Psoas muscle (tissue), 8 donors: ENCODE measurements around the gene PLXNA4. TPM values are rescaled to one million over a fixed set of nuclear protein-coding genes. Genes with fewer than 3 reads are reported as not detected.
A peak's percentile ranks its signal among the peaks of the same experiment; 100 is the strongest.

Experiments
- ATAC-seq, 4 donors: fragments of 200-7000 bp; cut with Tn5 transposase; one replicate each; pipeline ENCODE4 v1.9.1; 2020; ENCODE audit warnings: moderate library complexity in 3 of 4, mild to moderate bottlenecking in 2 of 4
- DNase-seq, 2 donors: peaks; one replicate each; pipeline ENCODE4 v3.0.0-alpha.2; 2020
- H3K27ac ChIP-seq: fragments of 200-600 bp; one replicate; pipeline ENCODE4 v1.8.0; 2022
- H3K27me3 ChIP-seq, 3 donors: fragments of 200-600 bp in 1 of 3; one replicate each; pipeline versions ENCODE4 v1.6.1 to v1.8.0; 2013 to 2022; ENCODE audit warnings: low read length in 2 of 3, mild to moderate bottlenecking in 2 of 3, moderate library complexity in 1 of 3; ENCODE audit not compliant: insufficient read depth in 3 of 3
- H3K36me3 ChIP-seq, 2 donors: fragments of 200-600 bp in 1 of 2; one replicate each; pipeline versions ENCODE4 v1.6.1 to v1.8.0; 2013 to 2022; ENCODE audit warnings: low read depth in 1 of 2, mild to moderate bottlenecking in 1 of 2, moderate library complexity in 1 of 2; ENCODE audit not compliant: insufficient read depth in 1 of 2
- H3K4me1 ChIP-seq: fragments of 200-600 bp; one replicate; pipeline ENCODE4 v1.8.0; 2022
- H3K4me3 ChIP-seq: fragments of 200-600 bp; one replicate; pipeline ENCODE4 v1.8.0; 2022; ENCODE audit warnings: mild to moderate bottlenecking
- H3K9me3 ChIP-seq: fragments of 200-600 bp; one replicate; pipeline ENCODE4 v1.8.0; 2022
- WGBS, 3 donors: extraction: QIAGEN DNeasy Blood & Tissue Kit; methylation state at CpG; one replicate each; pipeline versions ENCODE4 v1.1.6 to v1.1.7; 2013; 5-methylcytosine and 5-hydroxymethylcytosine counted together
- intact Hi-C, 2 donors: fragments of 100-400 bp; cut with DNase I; formaldehyde crosslinking; loops; one replicate each; pipeline versions ENCODE4 v1.11.0 to v1.14.2; 2022
- polyA plus RNA-seq, 3 donors: library from polyadenylated mRNA; stranded (reverse); fragments of 200-250 nt; gene quantifications; one replicate each; pipeline ENCODE4 v1.2.3, GENCODE V29; 2013
- total RNA-seq, 4 donors: library from RNA; stranded (reverse); fragmentation: NEBNext Ultra II Directional in 2 of 4; extraction: Animal tissue kit (Norgen Biotek cat#: 25700) in 2 of 4; gene quantifications; one replicate each; pipeline versions ENCODE4 v1.2.1 to v1.2.4, GENCODE V29; 2021 to 2023
- TF ChIP-seq, protein P1 (sequence below): fragments of 200-600 bp; IDR thresholded peaks from one replicate; pipeline ENCODE4 v1.8.0; 2022; ENCODE audit warnings: antibody characterized with exemption
- donor health status: healthy with polysubstance abuse.
- donor health status: DM: no; HTN: no; CAD: no; lungs with moderate emphysema.
- donor health status: Bipolar disorder and iron deficiency.
- donor health status: healthy.
- donor health status: DM: yes; HTN: yes; CAD: no.
- donor health status: DM: no; HTN: no; CAD: no.
- donor health status: DM: no; HTN: no; CAD: no.
- donor health status: DM: yes; HTN: yes; CAD: no.

The PLXNA4 gene
- total and polyA plus RNA-seq, 7 donors, result 0.15 to 2.5 (median 0.88) TPM

DNA sequence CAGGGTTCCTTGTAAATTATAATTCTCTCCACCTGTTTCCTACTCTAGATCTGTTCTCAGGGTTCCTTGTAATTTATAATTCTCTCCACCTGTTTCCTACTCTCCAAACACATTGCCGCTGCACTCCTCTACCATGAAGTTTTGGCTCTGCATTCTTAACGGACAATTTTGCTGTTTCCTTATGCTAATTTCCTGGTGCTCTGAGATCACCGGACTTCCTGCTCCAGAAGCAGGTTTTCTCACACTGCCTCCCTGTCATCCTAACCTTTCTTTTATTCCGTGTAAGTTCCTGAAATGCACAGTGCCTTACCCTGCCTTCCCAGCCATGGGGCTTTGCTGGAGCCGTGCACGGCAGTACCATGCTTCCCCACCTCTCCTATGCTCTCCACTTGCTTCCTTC is 256.8 kb downstream of the PLXNA4 start:
- Histone ChIP-seq H3K36me3 (no peaks in the 10 kb centered on the region), H3K9me3 (no peaks in the 10 kb centered on the region), H3K4me1 (no peaks in the 10 kb centered on the region), H3K4me3 (no peak overlapping the region), H3K27ac (no peak overlapping the region), H3K27me3 (peaks cover 0 to 11% (median 6%) of the 10 kb centered on the region in 3 donors)
- TF ChIP-seq, protein P1, sequence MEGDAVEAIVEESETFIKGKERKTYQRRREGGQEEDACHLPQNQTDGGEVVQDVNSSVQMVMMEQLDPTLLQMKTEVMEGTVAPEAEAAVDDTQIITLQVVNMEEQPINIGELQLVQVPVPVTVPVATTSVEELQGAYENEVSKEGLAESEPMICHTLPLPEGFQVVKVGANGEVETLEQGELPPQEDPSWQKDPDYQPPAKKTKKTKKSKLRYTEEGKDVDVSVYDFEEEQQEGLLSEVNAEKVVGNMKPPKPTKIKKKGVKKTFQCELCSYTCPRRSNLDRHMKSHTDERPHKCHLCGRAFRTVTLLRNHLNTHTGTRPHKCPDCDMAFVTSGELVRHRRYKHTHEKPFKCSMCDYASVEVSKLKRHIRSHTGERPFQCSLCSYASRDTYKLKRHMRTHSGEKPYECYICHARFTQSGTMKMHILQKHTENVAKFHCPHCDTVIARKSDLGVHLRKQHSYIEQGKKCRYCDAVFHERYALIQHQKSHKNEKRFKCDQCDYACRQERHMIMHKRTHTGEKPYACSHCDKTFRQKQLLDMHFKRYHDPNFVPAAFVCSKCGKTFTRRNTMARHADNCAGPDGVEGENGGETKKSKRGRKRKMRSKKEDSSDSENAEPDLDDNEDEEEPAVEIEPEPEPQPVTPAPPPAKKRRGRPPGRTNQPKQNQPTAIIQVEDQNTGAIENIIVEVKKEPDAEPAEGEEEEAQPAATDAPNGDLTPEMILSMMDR, result no peak
- intact Hi-C loops, result loop anchor here in 1 of 2 donors (10.0 kb wide), 1 partner anchor 1115 kb away; no protein-coding TSS in a partner anchor
- 26 to 34% (median 31%) methylated on average over 6 of the region's 6 CpGs for WGBS, 3 donors
- no peak for DNase-seq
- no peak for ATAC-seq

DNA sequence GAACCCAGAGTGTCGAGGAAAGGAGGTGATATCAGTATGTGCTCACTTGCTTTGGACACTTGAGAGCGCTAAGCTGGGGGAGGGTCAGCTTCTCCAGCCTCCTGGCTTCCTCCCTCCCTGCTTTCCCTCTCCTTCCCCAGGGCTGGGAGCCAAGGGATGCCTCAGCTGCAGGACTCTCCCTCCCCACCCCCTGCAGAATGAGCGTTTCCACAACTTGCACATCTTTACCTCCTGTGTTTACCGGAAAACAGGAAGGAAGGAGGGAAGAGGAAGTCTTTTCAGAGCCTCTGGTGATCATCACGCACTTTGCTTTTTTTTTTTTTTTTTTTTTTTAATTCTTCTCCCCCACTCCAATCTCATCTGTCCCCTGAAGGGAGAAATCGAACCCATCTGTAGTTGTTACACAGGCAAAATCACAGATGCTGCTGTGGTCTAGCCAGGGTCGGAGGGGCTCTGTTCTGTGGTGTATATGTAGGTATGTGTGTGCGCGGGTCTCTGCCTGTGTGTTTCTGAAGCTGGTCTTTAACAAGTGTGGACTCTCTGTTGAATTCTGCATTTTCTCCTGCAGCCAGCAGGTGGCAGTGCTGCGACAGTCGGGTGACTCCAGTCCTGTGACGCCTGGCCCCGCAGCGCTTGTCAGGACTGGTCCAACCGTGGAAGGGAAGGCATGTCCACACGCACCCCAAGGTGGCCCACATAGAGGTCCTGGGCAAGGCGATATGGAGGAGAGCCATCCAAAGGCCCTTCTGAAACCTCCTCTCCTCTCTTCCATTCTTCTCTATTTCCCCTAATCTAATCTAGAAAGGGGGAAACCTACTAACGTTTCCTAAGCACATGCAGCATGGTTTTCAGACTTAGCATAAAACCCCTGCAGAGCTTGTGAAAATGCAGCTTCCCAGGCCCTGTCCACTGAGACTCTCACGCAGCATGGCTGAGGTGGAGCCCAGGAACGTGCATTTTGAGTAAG is 257.6 kb downstream of the PLXNA4 start:
- peaks cover 0 to 11% (median 6%) of the 10 kb centered on the region in 3 donors for H3K27me3 ChIP-seq
- no peak overlapping the region for H3K4me3 ChIP-seq
- WGBS, 3 donors, result 8 to 10% (median 9%) methylated on average over 20 of the region's 20 CpGs
- intact Hi-C loops, result loop anchor here (1.0 to 10.0 kb wide), 2 partner anchors 262 to 1116 kb away; no protein-coding TSS in a partner anchor
- H3K27ac ChIP-seq, result no peak overlapping the region
- no peaks in the 10 kb centered on the region for H3K36me3 ChIP-seq
- no peaks in the 10 kb centered on the region for H3K4me1 ChIP-seq
- no peaks in the 10 kb centered on the region for H3K9me3 ChIP-seq
- ATAC-seq (peak; percentile 92 to 98 (median 92)), DNase-seq (peak; percentile 87 to 92)
- TF ChIP-seq, protein P1, result peak; percentile 89

DNA sequence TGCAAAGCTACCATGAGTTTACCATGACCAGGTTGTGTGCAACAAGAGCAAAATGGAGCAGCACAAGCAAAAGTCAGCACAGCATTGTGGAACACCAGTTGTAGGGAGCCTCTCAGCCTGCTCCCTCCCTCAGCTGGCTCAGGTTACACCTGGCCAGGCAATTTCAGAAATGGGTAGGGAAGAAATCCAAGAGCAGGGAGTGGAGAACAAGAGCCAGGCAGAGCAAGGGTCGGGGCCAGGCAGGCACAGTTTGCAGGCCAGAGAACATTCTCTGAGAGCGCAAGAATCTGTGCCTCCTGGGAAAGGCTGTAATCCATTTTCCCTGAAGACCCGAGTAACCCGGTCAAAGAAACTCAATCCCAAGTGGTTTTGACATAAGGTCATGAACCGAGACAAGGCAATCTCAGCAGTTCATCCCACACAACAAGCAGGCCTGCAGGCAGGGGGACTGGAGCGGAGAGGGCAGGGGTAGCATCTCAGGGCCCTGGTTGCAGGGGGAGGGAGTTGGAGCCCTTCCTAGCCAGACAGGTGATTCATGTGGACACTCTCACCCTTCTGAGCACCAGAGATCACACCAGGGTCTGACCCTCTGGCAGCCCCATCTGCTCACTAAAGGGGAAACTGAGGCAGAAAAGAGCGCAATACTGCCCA is 258.4 kb downstream of the PLXNA4 start:
- DNase-seq (no peak), ATAC-seq (no peak)
- WGBS, 3 donors, result 42 to 46% (median 43%) methylated on average over 7 of the region's 7 CpGs
- H3K27me3 ChIP-seq, result peaks cover 0 to 13% (median 6%) of the 10 kb centered on the region in 3 donors
- TF ChIP-seq, protein P1, result no peak
- intact Hi-C loops, result loop anchor here (1.0 to 10.0 kb wide), 2 partner anchors 262 to 1117 kb away; no protein-coding TSS in a partner anchor
- H3K9me3 ChIP-seq, result no peaks in the 10 kb centered on the region
- H3K4me1 ChIP-seq, result no peaks in the 10 kb centered on the region
- no peak overlapping the region for H3K27ac ChIP-seq
- no peaks in the 10 kb centered on the region for H3K36me3 ChIP-seq
- no peak overlapping the region for H3K4me3 ChIP-seq

DNA sequence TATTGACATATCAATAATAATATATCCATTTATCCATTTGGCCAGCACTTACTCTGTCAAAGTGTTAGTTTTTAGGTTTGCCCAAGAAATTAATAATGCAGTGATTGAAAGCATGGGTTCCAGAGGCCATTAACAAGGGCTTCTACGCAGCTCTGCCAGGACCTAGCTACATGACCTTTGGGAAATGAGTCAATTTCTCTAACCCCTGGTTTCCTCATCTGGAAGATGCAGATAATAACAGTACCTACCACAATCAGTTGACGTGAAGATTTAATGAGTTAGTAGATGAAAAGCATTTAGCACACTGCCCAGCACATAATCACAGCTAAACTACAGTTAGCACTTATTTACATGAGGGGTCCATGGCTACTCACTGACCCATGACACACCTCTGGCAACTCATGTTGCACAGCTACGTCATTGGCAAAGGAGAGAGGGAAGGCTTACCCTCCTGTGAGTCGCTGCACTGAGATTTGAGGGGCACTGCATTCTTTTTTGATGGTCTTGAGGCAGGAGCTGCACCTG is 263.7 kb downstream of the PLXNA4 start:
- H3K9me3 ChIP-seq, result no peaks in the 10 kb centered on the region
- 74 to 85% (median 84%) methylated on average over 4 of the region's 4 CpGs for WGBS, 3 donors
- H3K36me3 ChIP-seq, result no peaks in the 10 kb centered on the region
- intact Hi-C loops, result loop anchor here in 1 of 2 donors (10.0 kb wide), 1 partner anchor 1122 kb away; no protein-coding TSS in a partner anchor
- TF ChIP-seq, protein P1, result no peak
- peaks cover 0 to 6% (median 3%) of the 10 kb centered on the region in 3 donors for H3K27me3 ChIP-seq
- H3K4me1 ChIP-seq, result no peaks in the 10 kb centered on the region
- H3K27ac ChIP-seq, result no peak overlapping the region
- no peak overlapping the region for H3K4me3 ChIP-seq
- DNase-seq (no peak), ATAC-seq (no peak)
